ENCODE data around the gene SLC25A43.
"Not testable (repeated sequence)": the region's sequence is repeated elsewhere in the genome, so short reads cannot be mapped to it uniquely, and the experiment has no call there.

DNA sequence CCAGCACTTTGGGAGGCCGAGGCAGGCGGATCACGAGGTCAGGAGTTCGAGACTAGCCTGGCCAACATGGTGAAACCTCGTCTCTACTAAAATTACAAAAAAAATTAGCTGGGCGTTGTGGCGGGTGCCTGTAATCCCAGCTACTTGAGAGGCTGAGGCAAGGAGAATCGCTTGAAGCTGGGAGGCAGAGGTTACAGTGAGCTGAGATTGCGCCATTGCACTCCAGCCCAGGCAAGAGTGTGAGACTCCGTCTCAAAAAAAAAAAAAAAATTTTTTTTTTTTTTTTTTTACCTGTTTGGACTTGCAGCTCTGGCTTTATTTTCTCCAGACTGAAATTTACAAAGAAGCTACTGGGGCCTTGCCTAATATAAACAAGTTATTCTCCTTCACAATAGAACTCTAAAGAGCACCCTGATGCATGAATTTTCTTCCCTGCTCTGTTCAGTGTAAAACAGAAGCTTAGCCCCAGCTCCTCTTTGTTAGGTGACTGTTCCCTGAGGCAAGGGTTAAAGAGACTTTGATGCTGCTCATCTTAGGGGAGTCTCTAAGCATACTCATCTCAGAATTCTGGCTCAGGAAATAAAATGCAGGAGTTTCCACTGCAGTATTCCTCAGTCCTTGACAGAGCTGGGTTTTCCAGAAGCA is 94.8 kb downstream of the SLC25A43 start:
- not testable (repeated sequence) for TF ChIP-seq POLR2AphosphoS5 (IDR thresholded peaks at IDR 0.05; ENCODE audit: borderline replicate concordance, low read depth, low read length); EZH2 (IDR thresholded peaks at IDR 0.05)
